Activated CD8-positive, alpha-beta T cell treated with anti-CD3 and anti-CD28 coated beads for 36 hours (primary cell): ENCODE measurements around the gene NME5. TPM values are rescaled to one million over a fixed set of nuclear protein-coding genes. Genes with fewer than 3 reads are reported as not detected.

ENCODE experiments used
- ATAC-seq: fragments of 200-7000 bp; cut with Tn5 transposase; one replicate; pipeline ENCODE4 v1.10.0; 2021; ENCODE audit warnings: mild to moderate bottlenecking, moderate library complexity
- CTCF ChIA-PET: fragments of 350-600 bp; sonication (Branson Sonifier 250); formaldehyde crosslinking; loops from one replicate; lab custom pipeline; 2021; ENCODE audit warnings: antibody characterized with exemption; lab: Charles Lee
- POLR2A ChIA-PET: fragments of 350-600 bp; sonication (Branson Sonifier 250); formaldehyde crosslinking; loops from one replicate; lab custom pipeline; 2021; ENCODE audit warnings: antibody characterized with exemption; lab: Charles Lee
- DNase-seq: peaks from one replicate; pipeline ENCODE4 v3.0.0-alpha.2; 2020
- H3K27ac Mint-ChIP-seq: one replicate; pipeline ENCODE4 v1.8.0; 2021; ENCODE audit warnings: mild to moderate bottlenecking, mixed read lengths
- H3K27me3 Mint-ChIP-seq: one replicate; pipeline ENCODE4 v1.8.0; 2021; ENCODE audit warnings: mixed read lengths
- H3K36me3 Mint-ChIP-seq: one replicate; pipeline ENCODE4 v1.8.0; 2021; ENCODE audit warnings: low read depth, mixed read lengths
- H3K4me1 Mint-ChIP-seq: one replicate; pipeline ENCODE4 v1.8.0; 2021; ENCODE audit warnings: low read depth, mixed read lengths
- H3K4me3 Mint-ChIP-seq: one replicate; pipeline ENCODE4 v1.8.0; 2021; ENCODE audit warnings: mild to moderate bottlenecking, moderate library complexity, mixed read lengths
- H3K9me3 Mint-ChIP-seq: one replicate; pipeline ENCODE4 v1.8.0; 2021; ENCODE audit warnings: mixed read lengths
- intact Hi-C: fragments of 100-400 bp; cut with micrococcal nuclease; formaldehyde crosslinking; loops from one replicate; pipeline ENCODE4 v1.10.0; 2022
- total RNA-seq, 2 experiments: library from RNA; stranded (reverse); gene quantifications; one replicate each; pipeline ENCODE4 v1.2.3, GENCODE V29; 2021
- TF ChIP-seq, protein P1 (sequence below): fragments of 200-600 bp; IDR thresholded peaks from one replicate; pipeline ENCODE4 v1.8.0; 2022; ENCODE audit warnings: antibody characterized with exemption, mild to moderate bottlenecking

NME5 gene
- total RNA-seq, 2 experiments from 2014 or later: not detected

GRCh38 chr5:138102454-138103318 is 36.5 kb downstream of the NME5 start:
- CTCF ChIA-PET: interaction anchor here (1.0 to 2.7 kb wide), 7 partner anchors 10 to 324 kb away, joined by 3 to 12 read pairs (median 4); no protein-coding TSS in a partner anchor
- POLR2A ChIA-PET: no interaction called here
- H3K9me3 Mint-ChIP-seq: no peaks in the 10 kb centered on the region
- DNase-seq: no peak
- TF ChIP-seq, protein P1, sequence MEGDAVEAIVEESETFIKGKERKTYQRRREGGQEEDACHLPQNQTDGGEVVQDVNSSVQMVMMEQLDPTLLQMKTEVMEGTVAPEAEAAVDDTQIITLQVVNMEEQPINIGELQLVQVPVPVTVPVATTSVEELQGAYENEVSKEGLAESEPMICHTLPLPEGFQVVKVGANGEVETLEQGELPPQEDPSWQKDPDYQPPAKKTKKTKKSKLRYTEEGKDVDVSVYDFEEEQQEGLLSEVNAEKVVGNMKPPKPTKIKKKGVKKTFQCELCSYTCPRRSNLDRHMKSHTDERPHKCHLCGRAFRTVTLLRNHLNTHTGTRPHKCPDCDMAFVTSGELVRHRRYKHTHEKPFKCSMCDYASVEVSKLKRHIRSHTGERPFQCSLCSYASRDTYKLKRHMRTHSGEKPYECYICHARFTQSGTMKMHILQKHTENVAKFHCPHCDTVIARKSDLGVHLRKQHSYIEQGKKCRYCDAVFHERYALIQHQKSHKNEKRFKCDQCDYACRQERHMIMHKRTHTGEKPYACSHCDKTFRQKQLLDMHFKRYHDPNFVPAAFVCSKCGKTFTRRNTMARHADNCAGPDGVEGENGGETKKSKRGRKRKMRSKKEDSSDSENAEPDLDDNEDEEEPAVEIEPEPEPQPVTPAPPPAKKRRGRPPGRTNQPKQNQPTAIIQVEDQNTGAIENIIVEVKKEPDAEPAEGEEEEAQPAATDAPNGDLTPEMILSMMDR: no peak
- no peaks in the 10 kb centered on the region for H3K4me1 Mint-ChIP-seq
- H3K36me3 Mint-ChIP-seq: no peaks in the 10 kb centered on the region
- intact Hi-C loops: no loop called here
- no peak for ATAC-seq
- no peak overlapping the region for H3K4me3 Mint-ChIP-seq
- H3K27ac Mint-ChIP-seq: no peak overlapping the region
- H3K27me3 Mint-ChIP-seq: peaks cover 10% of the 10 kb centered on the region

DNA sequence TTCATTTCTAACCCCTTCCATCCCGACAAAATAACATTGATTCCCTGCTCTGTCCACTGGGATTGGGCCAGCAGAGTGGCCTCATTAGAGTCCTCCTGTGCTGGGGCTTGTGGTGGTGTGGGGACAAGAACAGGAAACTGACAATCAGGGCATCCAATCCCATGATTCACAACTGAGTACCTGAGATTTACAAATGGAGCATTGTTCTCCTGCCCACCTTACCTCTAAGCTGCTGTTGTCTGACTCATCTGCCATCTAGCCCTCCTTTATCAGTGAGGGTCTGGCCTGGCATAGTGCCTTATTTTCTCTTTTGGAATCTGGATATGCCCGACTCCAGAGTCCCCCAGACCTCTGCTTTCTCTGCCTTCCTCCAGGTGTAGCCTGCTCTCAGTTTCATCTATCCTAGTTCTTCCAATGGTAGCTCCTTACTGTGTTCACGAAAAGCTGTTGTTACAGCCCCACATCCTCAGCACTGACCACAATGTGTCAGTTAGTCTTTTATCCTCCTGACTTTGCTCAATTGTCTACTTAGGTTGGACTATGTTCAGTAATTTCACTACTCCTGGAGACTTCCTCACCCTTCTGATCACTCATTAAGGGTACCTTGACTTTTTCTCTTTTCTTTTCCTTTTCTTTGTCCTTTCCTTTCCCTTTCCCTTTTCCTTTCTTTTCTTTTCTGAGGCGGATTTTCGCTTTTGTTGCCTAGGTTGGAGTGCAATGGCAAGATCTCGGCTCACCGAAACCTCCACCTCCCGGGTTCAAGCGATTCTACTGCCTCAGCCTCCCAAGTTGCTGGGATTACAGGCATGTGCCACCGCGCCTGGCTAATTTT is 42.0 kb downstream of the NME5 start:
- peaks cover 22% of the 10 kb centered on the region for H3K4me1 Mint-ChIP-seq
- H3K36me3 Mint-ChIP-seq: no peaks in the 10 kb centered on the region
- intact Hi-C loops: no loop called here
- H3K27ac Mint-ChIP-seq: no peak overlapping the region
- ChIA-PET POLR2A (no interaction called here), CTCF (interaction anchor here (0.9 to 1.5 kb wide), 2 partner anchors 20 to 60 kb away, joined by 4 to 6 read pairs; no protein-coding TSS in a partner anchor)
- no peak overlapping the region for H3K4me3 Mint-ChIP-seq
- H3K9me3 Mint-ChIP-seq: no peaks in the 10 kb centered on the region
- H3K27me3 Mint-ChIP-seq: peaks cover 10% of the 10 kb centered on the region
- ATAC-seq (peak; percentile 45), DNase-seq (no peak)
- TF ChIP-seq, protein P1: no peak

- ATAC-seq: peak; percentile 45
- peaks cover 25% of the 10 kb centered on the region for H3K4me1 Mint-ChIP-seq
- no peaks in the 10 kb centered on the region for H3K9me3 Mint-ChIP-seq
- intact Hi-C loops: no loop called here
- ChIA-PET CTCF (interaction anchor here (0.6 to 1.5 kb wide), 2 partner anchors 19 to 60 kb away, joined by 4 to 6 read pairs; no protein-coding TSS in a partner anchor), POLR2A (interaction anchor here (0.6 to 0.7 kb wide), 2 partner anchors 45 to 227 kb away, joined by 3 to 4 read pairs; no protein-coding TSS in a partner anchor)
- no peak overlapping the region for H3K4me3 Mint-ChIP-seq
- H3K36me3 Mint-ChIP-seq: no peaks in the 10 kb centered on the region
- peaks cover 9% of the 10 kb centered on the region for H3K27me3 Mint-ChIP-seq
- no peak overlapping the region for H3K27ac Mint-ChIP-seq
- TF ChIP-seq, protein P1: no peak
- DNase-seq: no peak
These were observed 42.9 kb downstream of the NME5 start for GRCh38 chr5:138096363-138096762.

- Mint-ChIP-seq H3K27me3 (peaks cover 6% of the 10 kb centered on the region), H3K27ac (no peak overlapping the region), H3K4me3 (no peak overlapping the region), H3K4me1 (peaks cover 25% of the 10 kb centered on the region), H3K9me3 (no peaks in the 10 kb centered on the region), H3K36me3 (no peaks in the 10 kb centered on the region)
- ATAC-seq (no peak), DNase-seq (no peak)
- TF ChIP-seq, protein P1: no peak
- CTCF ChIA-PET: no interaction called here
- POLR2A ChIA-PET: interaction anchor here (0.6 kb wide), 1 partner anchor 73 kb away, joined by 3 read pairs; no protein-coding TSS in a partner anchor
- intact Hi-C loops: no loop called here
These were observed 43.9 kb downstream of the NME5 start for GRCh38 chr5:138095100-138095907.
